Progenitor cell of endocrine pancreas (in vitro differentiated cells): ENCODE data around the gene DZANK1. TPM values are rescaled to one million over a fixed set of nuclear protein-coding genes. Genes with fewer than 3 reads are reported as not detected.

Experiments used
- DNase-seq: peaks from one replicate; pipeline ENCODE4 v3.0.0; 2021; ENCODE audit warnings: low spot score; ENCODE audit not compliant: unreplicated experiment
- H3K27ac Mint-ChIP-seq: 2 replicates; pipeline ENCODE4 v1.8.0; 2021; ENCODE audit warnings: mild to moderate bottlenecking, moderate library complexity, mixed read lengths
- H3K27me3 Mint-ChIP-seq: 2 replicates; pipeline ENCODE4 v1.8.0; 2021; ENCODE audit warnings: mixed read lengths
- H3K36me3 Mint-ChIP-seq: 2 replicates; pipeline ENCODE4 v1.8.0; 2022; ENCODE audit warnings: mixed read lengths; ENCODE audit not compliant: insufficient read depth
- H3K4me1 Mint-ChIP-seq: 2 replicates; pipeline ENCODE4 v1.8.0; 2021; ENCODE audit warnings: low read depth, mixed read lengths
- H3K4me3 Mint-ChIP-seq: 2 replicates; pipeline ENCODE4 v1.8.0; 2021; ENCODE audit warnings: low read depth, mild to moderate bottlenecking, moderate library complexity, mixed read lengths
- H3K9me3 Mint-ChIP-seq: 2 replicates; pipeline ENCODE4 v1.8.0; 2021; ENCODE audit warnings: low read depth, mixed read lengths
- CTCF ChIP-seq: fragments of 200-600 bp; sonication (generic); IDR thresholded peaks from one replicate; pipeline ENCODE4 v1.5.0; 2021; ENCODE audit warnings: antibody characterized with exemption, mild to moderate bottlenecking; ENCODE audit not compliant: unreplicated experiment
- total RNA-seq: library from RNA; stranded (reverse); gene quantifications from 2 replicates; pipeline ENCODE4 v1.2.1, GENCODE V29; 2021

The DZANK1 gene
- total RNA-seq, 1 donor from 2014 or later = 14.0 TPM

DNA sequence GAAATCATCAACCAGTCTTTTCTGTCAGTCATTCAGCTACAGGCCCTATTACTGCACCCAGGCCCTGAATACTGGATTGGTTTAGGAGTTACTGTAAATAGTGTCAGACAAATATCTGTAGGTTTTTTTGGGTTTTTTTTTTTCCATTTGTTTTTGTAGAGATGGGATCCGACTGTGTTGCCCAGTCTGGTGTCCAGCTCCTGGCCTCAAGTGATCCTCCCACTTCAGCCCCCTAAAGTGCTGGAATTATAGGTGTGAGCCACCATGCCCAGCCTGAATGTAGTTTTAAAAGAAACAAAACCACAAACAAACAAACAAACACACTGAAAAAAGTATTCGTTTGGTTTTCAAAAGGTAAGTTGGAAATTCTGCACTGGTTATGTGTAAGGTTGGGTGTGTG, 39.6 kb downstream of the DZANK1 start:
- Mint-ChIP-seq H3K4me3 (no peak overlapping the region), H3K36me3 (peaks cover 3% of the 10 kb centered on the region), H3K27me3 (no peaks in the 10 kb centered on the region), H3K4me1 (no peaks in the 10 kb centered on the region), H3K27ac (no peak overlapping the region), H3K9me3 (no peaks in the 10 kb centered on the region)
- no peak for DNase-seq
- no peak for TF ChIP-seq CTCF

- no peak overlapping the region for H3K27ac Mint-ChIP-seq
- H3K4me1 Mint-ChIP-seq = peaks cover 19% of the 10 kb centered on the region
- no peak overlapping the region for H3K4me3 Mint-ChIP-seq
- H3K9me3 Mint-ChIP-seq = no peaks in the 10 kb centered on the region
- DNase-seq = no peak
- H3K27me3 Mint-ChIP-seq = no peaks in the 10 kb centered on the region
- no peak for TF ChIP-seq CTCF
- peaks cover 5% of the 10 kb centered on the region for H3K36me3 Mint-ChIP-seq
Measured at GRCh38 chr20:18421608-18422007, 45.2 kb downstream of the DZANK1 start.

DNA sequence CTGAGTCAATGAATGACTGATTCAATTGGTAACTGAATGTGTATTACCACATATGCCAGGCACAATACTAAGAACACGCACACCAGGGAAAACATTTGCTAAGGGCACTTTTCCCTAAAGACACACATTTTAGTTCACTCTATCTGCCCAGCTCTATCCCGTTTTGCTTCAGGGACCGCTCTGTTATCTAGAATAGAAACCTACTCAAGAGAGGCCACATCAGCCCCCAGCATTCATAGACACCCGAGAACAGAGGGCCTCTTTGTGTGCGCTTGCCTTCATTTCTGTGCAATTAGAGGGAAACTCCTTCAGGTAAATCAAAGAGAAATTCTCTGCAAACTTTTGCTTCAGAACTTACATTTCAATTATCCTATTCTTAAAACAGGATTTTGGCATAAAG, 50.3 kb downstream of the DZANK1 start:
- DNase-seq = no peak
- no peak for TF ChIP-seq CTCF
- H3K9me3 Mint-ChIP-seq = no peaks in the 10 kb centered on the region
- peak overlapping the region; percentile 69 for H3K27ac Mint-ChIP-seq
- H3K36me3 Mint-ChIP-seq = no peaks in the 10 kb centered on the region
- H3K4me1 Mint-ChIP-seq = peaks cover 41% of the 10 kb centered on the region
- H3K4me3 Mint-ChIP-seq = peak overlapping the region; percentile 18
- no peaks in the 10 kb centered on the region for H3K27me3 Mint-ChIP-seq

GRCh38 chr20:18414140-18414539, 52.7 kb downstream of the DZANK1 start:
- no peaks in the 10 kb centered on the region for H3K9me3 Mint-ChIP-seq
- no peak for TF ChIP-seq CTCF
- no peak overlapping the region for H3K4me3 Mint-ChIP-seq
- peaks cover 41% of the 10 kb centered on the region for H3K4me1 Mint-ChIP-seq
- H3K27ac Mint-ChIP-seq = no peak overlapping the region
- no peaks in the 10 kb centered on the region for H3K27me3 Mint-ChIP-seq
- no peaks in the 10 kb centered on the region for H3K36me3 Mint-ChIP-seq
- DNase-seq = no peak

DNA sequence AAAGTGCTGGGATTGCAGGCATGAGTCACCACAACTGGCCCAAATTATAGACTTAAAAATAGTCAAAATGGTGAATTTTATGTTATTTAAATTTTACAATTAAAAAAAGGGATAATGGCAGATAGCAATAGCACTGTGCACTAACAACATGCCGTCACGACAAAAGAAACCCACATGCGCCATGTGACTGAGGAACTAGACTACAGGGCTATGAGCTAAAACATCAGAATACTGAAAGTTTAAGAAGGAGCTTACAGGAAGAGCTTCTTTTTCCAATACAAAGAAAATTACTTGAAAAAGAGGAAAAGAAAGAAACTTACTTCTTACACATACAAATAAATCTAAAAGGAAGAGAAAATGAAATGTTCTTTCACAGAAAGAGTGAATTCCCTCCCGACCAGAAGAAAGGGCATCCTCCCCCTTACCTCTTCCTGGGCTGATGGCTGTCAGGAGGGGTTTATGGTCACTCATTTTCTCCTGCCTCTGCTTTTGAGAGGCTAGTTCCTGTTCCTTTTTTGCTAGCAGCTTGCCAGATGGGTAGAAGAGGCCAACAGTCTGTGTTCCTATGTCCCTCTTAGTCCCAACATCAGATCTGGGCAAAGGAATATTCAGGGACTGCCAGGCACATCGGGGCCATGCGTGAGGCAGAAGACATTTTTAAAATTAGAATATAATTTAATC, 54.5 kb downstream of the DZANK1 start:
- Mint-ChIP-seq H3K27me3 (no peaks in the 10 kb centered on the region), H3K4me1 (peaks cover 29% of the 10 kb centered on the region), H3K4me3 (no peak overlapping the region), H3K27ac (peak overlapping the region; percentile 37), H3K36me3 (peaks cover 2% of the 10 kb centered on the region), H3K9me3 (no peaks in the 10 kb centered on the region)
- no peak for DNase-seq
- TF ChIP-seq CTCF = no peak
